MCF 10A (cell line): ENCODE data around the gene AQP12A. TPM values are rescaled to one million over a fixed set of nuclear protein-coding genes. Genes with fewer than 3 reads are reported as not detected.

ENCODE experiments used
- BruUV-seq: library from RNA; stranded (reverse); fragments of 400-500 nt; replicated peaks from 2 replicates; lab custom pipeline; 2021; lab: Mats Ljungman, UMichigan
- CTCF ChIA-PET: fragments of 300-600 bp; sonication (Branson Sonifier 250); formaldehyde crosslinking; extraction: SDS; loops from one replicate; lab custom pipeline; 2021; ENCODE audit warnings: antibody characterized with exemption, inconsistent platforms; lab: Yijun Ruan, JAX
- POLR2A ChIA-PET: fragments of 300-600, 350-650 bp; sonication (Branson Sonifier 250); formaldehyde crosslinking; extraction: SDS; loops from one replicate; lab custom pipeline; 2020; ENCODE audit warnings: antibody characterized with exemption, inconsistent platforms; lab: Yijun Ruan, JAX
- DNase-seq: peaks from one replicate; pipeline ENCODE4 v3.0.0-alpha.2; 2018; ENCODE audit not compliant: unreplicated experiment
- H3K27ac Mint-ChIP-seq: one replicate; pipeline ENCODE4 v1.8.0; 2022; ENCODE audit warnings: mild to moderate bottlenecking, low read depth, mixed read lengths; ENCODE audit not compliant: unreplicated experiment
- H3K27me3 Mint-ChIP-seq: one replicate; pipeline ENCODE4 v1.8.0; 2022; ENCODE audit warnings: mixed read lengths; ENCODE audit not compliant: insufficient read depth, unreplicated experiment
- H3K36me3 Mint-ChIP-seq: one replicate; pipeline ENCODE4 v1.8.0; 2022; ENCODE audit warnings: mild to moderate bottlenecking, moderate library complexity, mixed read lengths; ENCODE audit not compliant: insufficient read depth, unreplicated experiment
- H3K4me1 Mint-ChIP-seq: one replicate; pipeline ENCODE4 v1.8.0; 2022; ENCODE audit warnings: mixed read lengths; ENCODE audit not compliant: insufficient read depth, unreplicated experiment
- H3K4me3 Mint-ChIP-seq: one replicate; pipeline ENCODE4 v1.8.0; 2022; ENCODE audit warnings: mild to moderate bottlenecking, moderate library complexity, mixed read lengths; ENCODE audit not compliant: unreplicated experiment
- H3K9me3 Mint-ChIP-seq: one replicate; pipeline ENCODE4 v1.8.0; 2022; ENCODE audit warnings: mixed read lengths; ENCODE audit not compliant: unreplicated experiment
- CTCF ChIP-seq: fragments of 200-600 bp; IDR thresholded peaks from one replicate; pipeline ENCODE4 v1.8.0; 2022; ENCODE audit warnings: antibody characterized with exemption, mild to moderate bottlenecking; ENCODE audit not compliant: unreplicated experiment
- intact Hi-C: fragments of 100-400 bp; cut with micrococcal nuclease; formaldehyde crosslinking; loops from 2 replicates; pipeline ENCODE4 v1.14.1; 2022
- total RNA-seq: library from RNA; stranded (reverse); gene quantifications from 2 replicates; pipeline ENCODE4 v1.2.3, GENCODE V29; 2022

The AQP12A gene
- total RNA-seq, 1 experiment from 2014 or later: not detected

DNA sequence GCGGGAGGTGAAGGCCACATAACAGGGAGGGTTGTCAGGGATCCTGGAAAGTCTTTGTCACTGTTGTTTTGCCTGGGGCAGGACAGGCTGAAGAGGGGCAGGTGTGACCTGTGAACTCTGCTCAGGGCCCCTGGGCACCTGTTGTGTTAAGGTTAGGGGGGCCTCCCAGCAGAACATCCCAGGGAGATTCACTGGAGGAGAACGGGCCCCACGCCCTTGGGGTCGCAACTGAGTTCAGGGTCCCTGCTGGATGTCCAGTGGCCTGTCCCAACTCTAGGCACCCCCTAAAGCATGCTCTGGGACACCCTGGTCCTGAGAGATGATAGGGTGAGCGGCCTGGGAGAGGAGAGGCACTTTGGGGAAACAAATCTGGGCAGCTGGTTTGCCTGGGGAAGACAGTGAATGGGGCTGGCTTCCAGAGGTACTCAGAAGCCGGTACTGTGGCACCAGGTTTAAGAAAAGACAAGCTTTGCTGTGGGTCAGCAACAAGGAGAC lies 43.5 kb upstream of the AQP12A start:
- no peak for DNase-seq
- BruUV-seq: no TSS peak
- H3K36me3 Mint-ChIP-seq: no peaks in the 10 kb centered on the region
- intact Hi-C loops: no loop called here
- ChIA-PET POLR2A (no interaction called here), CTCF (interaction anchor here (0.7 kb wide), 1 partner anchor 998 kb away, joined by 3 read pairs; no protein-coding TSS in a partner anchor)
- peaks cover 95% of the 10 kb centered on the region for H3K27me3 Mint-ChIP-seq
- TF ChIP-seq CTCF: no peak
- H3K4me1 Mint-ChIP-seq: no peaks in the 10 kb centered on the region
- H3K27ac Mint-ChIP-seq: no peak overlapping the region
- H3K9me3 Mint-ChIP-seq: no peaks in the 10 kb centered on the region
- H3K4me3 Mint-ChIP-seq: no peak overlapping the region

- peaks cover 95% of the 10 kb centered on the region for H3K27me3 Mint-ChIP-seq
- no peak for DNase-seq
- BruUV-seq: no TSS peak
- H3K4me3 Mint-ChIP-seq: no peak overlapping the region
- CTCF ChIA-PET: interaction anchor here (0.7 kb wide), 1 partner anchor 998 kb away, joined by 3 read pairs; no protein-coding TSS in a partner anchor
- POLR2A ChIA-PET: interaction anchor here (0.6 kb wide), 1 partner anchor 1379 kb away, joined by 3 read pairs; no protein-coding TSS in a partner anchor
- no peak for TF ChIP-seq CTCF
- intact Hi-C loops: no loop called here
- H3K9me3 Mint-ChIP-seq: no peaks in the 10 kb centered on the region
- H3K4me1 Mint-ChIP-seq: no peaks in the 10 kb centered on the region
- no peaks in the 10 kb centered on the region for H3K36me3 Mint-ChIP-seq
- H3K27ac Mint-ChIP-seq: no peak overlapping the region
Observed at GRCh38 chr2:240648650-240649275, 42.9 kb upstream of the AQP12A start.

DNA sequence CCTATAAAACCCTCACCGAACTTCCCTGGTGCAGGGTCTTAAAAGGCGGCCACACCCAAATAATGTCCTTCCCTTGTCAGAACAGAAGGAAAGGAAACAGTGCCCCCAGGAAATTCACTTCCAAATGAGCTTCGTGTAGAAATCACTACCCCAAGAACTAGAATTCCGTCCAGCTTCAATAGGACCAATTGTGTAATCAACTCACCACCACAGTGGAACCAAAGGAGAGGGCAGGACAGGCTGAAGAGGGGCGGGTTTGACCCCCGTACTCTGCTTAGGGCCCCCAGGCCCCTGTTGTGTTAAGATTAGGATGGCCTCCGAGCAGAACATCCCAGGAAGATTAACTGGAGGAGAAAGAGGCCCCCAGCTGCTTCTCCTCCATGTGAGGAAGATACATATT lies 42.3 kb upstream of the AQP12A start:
- Mint-ChIP-seq H3K4me1 (no peaks in the 10 kb centered on the region), H3K36me3 (no peaks in the 10 kb centered on the region), H3K9me3 (no peaks in the 10 kb centered on the region), H3K27me3 (peaks cover 95% of the 10 kb centered on the region), H3K27ac (no peak overlapping the region), H3K4me3 (no peak overlapping the region)
- no peak for DNase-seq
- no TSS peak for BruUV-seq
- TF ChIP-seq CTCF: no peak
- ChIA-PET CTCF (no interaction called here), POLR2A (interaction anchor here (0.6 kb wide), 1 partner anchor 1380 kb away, joined by 3 read pairs; no protein-coding TSS in a partner anchor)
- intact Hi-C loops: no loop called here

- ChIA-PET POLR2A (no interaction called here), CTCF (no interaction called here)
- Mint-ChIP-seq H3K4me3 (no peak overlapping the region), H3K36me3 (no peaks in the 10 kb centered on the region), H3K27ac (no peak overlapping the region), H3K27me3 (peaks cover 95% of the 10 kb centered on the region), H3K9me3 (no peaks in the 10 kb centered on the region), H3K4me1 (no peaks in the 10 kb centered on the region)
- BruUV-seq: no TSS peak
- TF ChIP-seq CTCF: no peak
- intact Hi-C loops: no loop called here
- no peak for DNase-seq
Observed at GRCh38 chr2:240650254-240650965, 41.3 kb upstream of the AQP12A start.
